Skeletal muscle cell (primary cell): ENCODE results near the gene PDE3A.

ENCODE experiments used
- DNase-seq: peaks from one replicate; pipeline ENCODE4 v3.0.0-alpha.2; 2010; ENCODE audit warnings: low read depth
- H3K4me3 ChIP-seq: 2 replicates; pipeline ENCODE4 v1.5.1; 2011; ENCODE audit warnings: low read depth, mild to moderate bottlenecking, control low read depth, low read length, moderate library complexity

The PDE3A gene

GRCh38 chr12:20411345-20411744, 43.0 kb downstream of the PDE3A start:
- DNase-seq, result no peak
- H3K4me3 ChIP-seq, result no peak overlapping the region

GRCh38 chr12:20415028-20415427, 46.7 kb downstream of the PDE3A start:
- H3K4me3 ChIP-seq, result no peak overlapping the region

GRCh38 chr12:20415641-20416040, 47.3 kb downstream of the PDE3A start:
- no peak overlapping the region for H3K4me3 ChIP-seq
- DNase-seq, result no peak

More at GRCh38 chr12:20415028-20415427, 46.7 kb downstream of the PDE3A start:
- no peak for DNase-seq

- DNase-seq, result no peak
- H3K4me3 ChIP-seq, result no peak overlapping the region
Measured at GRCh38 chr12:20420557-20420956, 52.2 kb downstream of the PDE3A start.

- DNase-seq, result no peak
Measured at GRCh38 chr12:20421421-20421820, 53.1 kb downstream of the PDE3A start.

GRCh38 chr12:20423557-20423956, 55.2 kb downstream of the PDE3A start:
- DNase-seq, result no peak
- H3K4me3 ChIP-seq, result no peak overlapping the region

More at GRCh38 chr12:20421421-20421820, 53.1 kb downstream of the PDE3A start:
- H3K4me3 ChIP-seq, result no peak overlapping the region

GRCh38 chr12:20424841-20425240, 56.5 kb downstream of the PDE3A start:
- no peak overlapping the region for H3K4me3 ChIP-seq
- DNase-seq, result no peak

- H3K4me3 ChIP-seq, result no peak overlapping the region
- DNase-seq, result peak; percentile 51
Measured at GRCh38 chr12:20426191-20426590, 57.9 kb downstream of the PDE3A start.

- DNase-seq, result no peak
- H3K4me3 ChIP-seq, result no peak overlapping the region
Measured at GRCh38 chr12:20426957-20427356, 58.6 kb downstream of the PDE3A start.

GRCh38 chr12:20429852-20430251, 61.5 kb downstream of the PDE3A start:
- no peak overlapping the region for H3K4me3 ChIP-seq
- DNase-seq, result no peak

- no peak overlapping the region for H3K4me3 ChIP-seq
- no peak for DNase-seq
Measured at GRCh38 chr12:20432290-20432689, 64.0 kb downstream of the PDE3A start.

- DNase-seq, result no peak
Measured at GRCh38 chr12:20434996-20435395, 66.7 kb downstream of the PDE3A start.

GRCh38 chr12:20436316-20436715, 68.0 kb downstream of the PDE3A start:
- no peak for DNase-seq

More at GRCh38 chr12:20434996-20435395, 66.7 kb downstream of the PDE3A start:
- no peak overlapping the region for H3K4me3 ChIP-seq

GRCh38 chr12:20438299-20438779, 70.0 kb downstream of the PDE3A start:
- DNase-seq, result peak; percentile 53

More at GRCh38 chr12:20436316-20436715, 68.0 kb downstream of the PDE3A start:
- no peak overlapping the region for H3K4me3 ChIP-seq

GRCh38 chr12:20439626-20440025, 71.3 kb downstream of the PDE3A start:
- no peak overlapping the region for H3K4me3 ChIP-seq
- DNase-seq, result no peak

More at GRCh38 chr12:20438299-20438779, 70.0 kb downstream of the PDE3A start:
- no peak overlapping the region for H3K4me3 ChIP-seq

GRCh38 chr12:20440408-20440807, 72.1 kb downstream of the PDE3A start:
- no peak for DNase-seq
- H3K4me3 ChIP-seq, result no peak overlapping the region

- H3K4me3 ChIP-seq, result no peak overlapping the region
- DNase-seq, result no peak
Measured at GRCh38 chr12:20442322-20442721, 74.0 kb downstream of the PDE3A start.

GRCh38 chr12:20443255-20443654, 74.9 kb downstream of the PDE3A start:
- H3K4me3 ChIP-seq, result no peak overlapping the region
- DNase-seq, result no peak

GRCh38 chr12:20443792-20444191, 75.5 kb downstream of the PDE3A start:
- no peak for DNase-seq
- H3K4me3 ChIP-seq, result no peak overlapping the region

GRCh38 chr12:20444595-20445170, 76.3 kb downstream of the PDE3A start:
- no peak overlapping the region for H3K4me3 ChIP-seq

GRCh38 chr12:20445687-20446086, 77.3 kb downstream of the PDE3A start:
- no peak for DNase-seq
- no peak overlapping the region for H3K4me3 ChIP-seq

More at GRCh38 chr12:20444595-20445170, 76.3 kb downstream of the PDE3A start:
- DNase-seq, result no peak
